Activated naive CD8-positive, alpha-beta T cell treated with anti-CD3 and anti-CD28 coated beads, Interleukin-2, amount 10 ng/mL, durations not matched to agents 7 days and 5 days (primary cell): ENCODE data around the gene RNF17. TPM values are rescaled to one million over a fixed set of nuclear protein-coding genes. Genes with fewer than 3 reads are reported as not detected.

Experiments used
- ATAC-seq: fragments of 150-1000 bp; cut with Tn5 transposase; one replicate; pipeline ENCODE4 v1.10.0; 2021; ENCODE audit warnings: low read depth, moderate library complexity
- POLR2A ChIA-PET: fragments of 350-600 bp; sonication (Branson Sonifier 250); formaldehyde crosslinking; loops from one replicate; lab custom pipeline; 2021; ENCODE audit warnings: antibody characterized with exemption; lab: Charles Lee
- DNase-seq: peaks from one replicate; pipeline ENCODE4 v3.0.0; 2021
- H3K27ac Mint-ChIP-seq: one replicate; pipeline ENCODE4 v1.8.0; 2022; ENCODE audit warnings: mild to moderate bottlenecking, mixed read lengths
- H3K27me3 Mint-ChIP-seq: one replicate; pipeline ENCODE4 v1.8.0; 2022; ENCODE audit warnings: mild to moderate bottlenecking, moderate library complexity, mixed read lengths
- H3K36me3 Mint-ChIP-seq: one replicate; pipeline ENCODE4 v1.8.0; 2021; ENCODE audit warnings: mild to moderate bottlenecking, mixed read lengths
- H3K4me1 Mint-ChIP-seq: one replicate; pipeline ENCODE4 v1.8.0; 2021; ENCODE audit warnings: mixed read lengths
- H3K4me3 Mint-ChIP-seq: one replicate; pipeline ENCODE4 v1.8.0; 2022; ENCODE audit warnings: mild to moderate bottlenecking, moderate library complexity, mixed read lengths
- H3K9me3 Mint-ChIP-seq: one replicate; pipeline ENCODE4 v1.8.0; 2021; ENCODE audit warnings: mixed read lengths
- total RNA-seq, 2 experiments: library from RNA; stranded (reverse); gene quantifications; one replicate each; pipeline ENCODE4 v1.2.3, GENCODE V29; 2021

The RNF17 gene
- total RNA-seq, 2 experiments from 2014 or later: not detected

DNA sequence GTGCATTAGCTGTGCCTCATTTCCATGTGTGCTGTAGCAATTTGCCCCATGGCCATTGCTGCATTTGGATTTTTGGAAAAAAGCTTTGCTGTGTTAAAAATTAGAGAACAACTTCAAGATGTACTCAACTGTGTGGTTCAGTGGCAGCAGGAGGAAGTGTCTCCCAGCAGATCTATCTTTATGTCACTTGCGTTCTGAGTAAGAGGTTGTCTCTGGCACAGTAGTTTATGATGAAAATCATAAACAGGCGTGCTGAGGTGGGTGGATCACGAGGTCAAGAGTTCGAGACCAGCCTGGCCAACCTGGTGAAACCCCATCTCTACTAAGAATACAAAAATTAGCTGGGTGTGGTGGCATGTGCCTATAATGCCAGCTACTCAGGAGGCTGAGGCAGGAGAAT lies 29.0 kb upstream of the RNF17 start:
- ATAC-seq (no peak), DNase-seq (no peak)
- no peaks in the 10 kb centered on the region for H3K9me3 Mint-ChIP-seq
- peaks cover 12% of the 10 kb centered on the region for H3K27me3 Mint-ChIP-seq
- H3K27ac Mint-ChIP-seq: no peak overlapping the region
- peaks cover under 1% of the 10 kb centered on the region for H3K4me1 Mint-ChIP-seq
- H3K4me3 Mint-ChIP-seq: no peak overlapping the region
- POLR2A ChIA-PET: no interaction called here
- H3K36me3 Mint-ChIP-seq: no peaks in the 10 kb centered on the region

DNA sequence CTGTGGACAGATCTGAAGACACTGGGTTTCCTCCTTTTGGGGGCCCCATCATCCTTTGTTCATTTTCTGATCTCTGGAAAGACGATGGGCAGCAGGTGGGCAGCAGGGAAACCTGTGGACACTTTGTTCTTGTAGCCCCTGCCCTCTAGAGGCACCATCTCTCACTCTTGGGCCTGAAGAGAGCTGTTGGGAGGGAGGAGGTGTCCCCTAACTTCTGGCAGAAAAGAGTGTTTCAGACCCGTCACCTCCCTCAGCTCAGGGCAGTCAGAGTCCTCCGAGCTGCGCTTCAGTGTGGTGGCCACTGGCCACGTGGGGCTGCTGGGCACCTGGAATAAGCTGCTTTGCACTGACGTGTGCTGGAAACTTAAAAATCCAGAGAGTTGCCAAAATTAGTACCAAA lies 26.9 kb upstream of the RNF17 start:
- POLR2A ChIA-PET: no interaction called here
- no peaks in the 10 kb centered on the region for H3K36me3 Mint-ChIP-seq
- H3K9me3 Mint-ChIP-seq: no peaks in the 10 kb centered on the region
- peaks cover 2% of the 10 kb centered on the region for H3K27me3 Mint-ChIP-seq
- no peak for ATAC-seq
- no peak overlapping the region for H3K27ac Mint-ChIP-seq
- DNase-seq: no peak
- no peak overlapping the region for H3K4me3 Mint-ChIP-seq
- H3K4me1 Mint-ChIP-seq: peaks cover 3% of the 10 kb centered on the region

DNA sequence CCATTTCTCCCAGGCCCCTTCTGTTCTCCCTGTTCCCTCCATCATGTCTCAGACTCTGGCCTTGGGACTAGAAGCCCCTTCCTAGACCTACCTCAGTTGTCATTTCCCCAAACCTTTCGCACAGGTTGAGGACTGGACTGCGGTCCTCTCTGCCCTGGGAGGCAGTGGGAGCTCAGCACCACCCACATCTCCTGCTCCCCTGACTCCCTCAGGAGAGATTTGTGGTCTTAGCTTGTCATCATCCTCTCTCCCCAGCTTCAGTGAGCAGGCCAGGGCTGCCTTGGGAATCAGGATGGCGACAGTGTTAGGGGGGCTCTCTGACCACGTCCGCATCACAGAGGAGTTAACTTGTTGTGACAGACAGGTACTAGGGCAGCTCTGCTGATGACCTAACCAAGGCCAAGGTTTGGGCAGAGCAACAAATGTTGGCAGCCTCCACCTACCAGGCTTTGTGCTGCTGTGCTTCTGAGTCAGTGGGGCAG lies 25.6 kb upstream of the RNF17 start:
- H3K4me3 Mint-ChIP-seq: no peak overlapping the region
- H3K27me3 Mint-ChIP-seq: peaks cover 9% of the 10 kb centered on the region
- DNase-seq: no peak
- POLR2A ChIA-PET: no interaction called here
- H3K9me3 Mint-ChIP-seq: no peaks in the 10 kb centered on the region
- H3K27ac Mint-ChIP-seq: no peak overlapping the region
- ATAC-seq: no peak
- H3K36me3 Mint-ChIP-seq: no peaks in the 10 kb centered on the region
- peaks cover 3% of the 10 kb centered on the region for H3K4me1 Mint-ChIP-seq

DNA sequence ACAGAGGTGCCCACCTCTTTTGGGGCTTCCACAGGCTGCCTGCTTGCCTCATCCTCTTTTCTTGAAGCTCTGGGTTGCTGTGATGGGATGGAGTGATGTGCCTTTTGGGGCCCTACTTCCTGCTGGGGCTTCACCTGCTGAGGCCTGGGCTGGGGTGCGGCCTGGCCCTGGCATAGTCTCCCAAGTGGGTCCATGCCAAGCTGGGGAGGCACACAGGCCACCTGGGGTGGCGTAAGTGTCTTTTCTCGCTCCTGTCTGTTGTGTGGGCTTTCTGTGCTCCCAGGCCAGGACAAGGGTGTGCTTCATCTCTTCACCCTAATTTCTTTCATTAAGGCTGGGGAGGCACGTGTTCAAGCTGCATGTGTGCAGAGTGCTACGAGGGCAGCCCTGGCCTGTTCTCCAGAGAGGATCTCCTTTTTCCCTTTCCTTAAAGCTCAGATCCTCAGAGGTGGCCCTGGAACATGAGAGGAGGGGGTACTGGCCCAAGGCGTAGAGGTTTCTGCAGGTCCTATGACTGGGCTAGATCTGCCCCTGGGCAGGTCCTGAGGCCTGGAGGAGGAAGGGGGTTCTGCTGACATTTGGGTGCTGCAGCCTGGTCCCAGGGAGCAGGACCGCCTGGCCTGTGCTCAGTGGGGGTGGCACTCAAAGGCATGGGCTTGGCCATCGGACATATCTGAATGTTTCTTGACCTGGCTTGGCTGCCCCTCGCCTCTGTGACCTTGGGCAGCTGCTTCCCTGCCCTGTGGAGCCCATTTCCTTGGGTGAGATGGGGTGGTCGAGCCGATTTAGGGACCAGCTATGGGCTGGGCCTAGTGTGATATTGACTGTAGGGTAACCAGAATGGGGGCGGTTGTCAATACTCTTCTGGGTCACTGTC lies 23.7 kb upstream of the RNF17 start:
- ATAC-seq (no peak), DNase-seq (no peak)
- Mint-ChIP-seq H3K4me1 (peaks cover 3% of the 10 kb centered on the region), H3K27me3 (peaks cover 22% of the 10 kb centered on the region), H3K4me3 (no peak overlapping the region), H3K27ac (no peak overlapping the region), H3K9me3 (no peaks in the 10 kb centered on the region), H3K36me3 (no peaks in the 10 kb centered on the region)
- POLR2A ChIA-PET: no interaction called here

DNA sequence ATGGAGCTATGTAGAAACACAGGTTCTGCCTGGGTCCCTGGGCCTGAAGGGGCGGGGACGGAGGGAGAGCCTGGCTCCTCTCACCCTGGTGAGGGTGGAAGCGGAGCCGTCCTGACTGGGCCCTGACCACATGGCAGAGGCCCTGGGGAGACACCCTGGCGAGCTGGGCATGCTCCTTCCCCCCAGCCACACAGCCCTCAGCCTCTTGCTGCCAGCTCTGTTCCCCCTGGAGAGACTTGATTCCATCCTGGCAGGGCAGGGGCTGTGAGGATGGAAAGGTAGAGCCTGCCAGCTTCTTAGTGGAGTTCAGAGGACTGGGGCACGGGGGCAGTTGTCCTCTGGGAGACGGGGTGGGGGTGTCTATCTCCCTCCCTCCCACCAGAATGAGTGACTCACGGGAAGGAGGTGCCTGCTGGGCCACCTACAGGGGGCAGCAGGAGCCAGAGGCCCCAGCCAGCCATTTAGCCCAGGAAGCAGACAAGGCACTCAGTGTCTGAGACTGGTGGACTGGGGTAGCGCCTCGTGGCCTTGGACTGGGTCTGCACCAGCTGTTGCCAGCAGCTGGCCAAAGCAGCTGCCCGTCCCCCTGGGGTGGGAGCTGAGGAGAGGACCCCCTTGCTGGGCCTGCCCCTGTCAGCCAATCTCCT lies 22.8 kb upstream of the RNF17 start:
- POLR2A ChIA-PET: no interaction called here
- ATAC-seq (peak; percentile 40), DNase-seq (no peak)
- H3K27ac Mint-ChIP-seq: no peak overlapping the region
- H3K4me3 Mint-ChIP-seq: no peak overlapping the region
- peaks cover 5% of the 10 kb centered on the region for H3K4me1 Mint-ChIP-seq
- no peaks in the 10 kb centered on the region for H3K36me3 Mint-ChIP-seq
- H3K9me3 Mint-ChIP-seq: no peaks in the 10 kb centered on the region
- H3K27me3 Mint-ChIP-seq: peaks cover 24% of the 10 kb centered on the region

DNA sequence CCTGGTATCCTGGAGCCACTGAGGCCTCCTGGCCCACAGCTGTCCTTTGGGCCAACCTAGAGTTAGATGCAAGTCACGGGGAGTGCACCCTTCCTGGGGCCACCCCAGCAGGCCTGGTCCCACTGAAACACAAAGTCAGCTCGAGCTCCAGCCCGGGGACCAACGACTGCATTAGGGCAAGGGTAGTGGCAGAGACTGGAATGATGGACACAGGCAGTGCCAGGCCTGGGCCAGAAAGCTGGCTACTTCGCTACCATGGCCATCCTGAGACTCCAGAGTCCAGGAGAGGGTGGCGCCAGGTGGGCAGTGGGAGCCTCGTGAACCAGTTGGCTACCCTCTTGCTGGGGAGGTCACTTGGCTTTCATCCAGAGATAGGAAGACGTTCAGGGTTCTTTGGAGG lies 22.2 kb upstream of the RNF17 start:
- H3K4me1 Mint-ChIP-seq: peaks cover 5% of the 10 kb centered on the region
- DNase-seq: no peak
- no peak overlapping the region for H3K4me3 Mint-ChIP-seq
- H3K27me3 Mint-ChIP-seq: peaks cover 28% of the 10 kb centered on the region
- POLR2A ChIA-PET: no interaction called here
- no peak for ATAC-seq
- H3K36me3 Mint-ChIP-seq: no peaks in the 10 kb centered on the region
- H3K27ac Mint-ChIP-seq: no peak overlapping the region
- no peaks in the 10 kb centered on the region for H3K9me3 Mint-ChIP-seq

DNA sequence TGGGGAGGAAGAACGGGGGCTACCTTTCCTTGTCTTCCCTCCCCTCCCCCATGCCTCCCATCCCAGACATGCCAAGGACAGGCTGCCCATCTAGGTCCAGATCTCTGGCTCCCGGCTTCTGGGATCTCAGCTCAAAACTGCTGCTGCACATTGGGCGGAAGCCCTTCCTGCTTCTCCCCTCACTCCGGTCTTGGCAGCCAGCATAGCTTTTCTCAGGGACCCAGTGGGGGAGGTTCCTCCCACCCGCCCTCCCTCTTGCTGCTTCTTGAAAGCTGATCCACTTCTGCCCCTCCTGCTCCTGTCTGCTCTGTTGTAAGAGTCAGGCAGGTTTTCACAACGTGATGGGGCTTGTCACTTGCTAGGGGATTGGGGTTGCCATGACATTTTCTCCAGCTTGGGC lies 21.7 kb upstream of the RNF17 start:
- Mint-ChIP-seq H3K4me1 (peaks cover 7% of the 10 kb centered on the region), H3K27me3 (peaks cover 32% of the 10 kb centered on the region), H3K4me3 (no peak overlapping the region), H3K27ac (no peak overlapping the region), H3K9me3 (no peaks in the 10 kb centered on the region), H3K36me3 (no peaks in the 10 kb centered on the region)
- POLR2A ChIA-PET: no interaction called here
- DNase-seq (no peak), ATAC-seq (no peak)

DNA sequence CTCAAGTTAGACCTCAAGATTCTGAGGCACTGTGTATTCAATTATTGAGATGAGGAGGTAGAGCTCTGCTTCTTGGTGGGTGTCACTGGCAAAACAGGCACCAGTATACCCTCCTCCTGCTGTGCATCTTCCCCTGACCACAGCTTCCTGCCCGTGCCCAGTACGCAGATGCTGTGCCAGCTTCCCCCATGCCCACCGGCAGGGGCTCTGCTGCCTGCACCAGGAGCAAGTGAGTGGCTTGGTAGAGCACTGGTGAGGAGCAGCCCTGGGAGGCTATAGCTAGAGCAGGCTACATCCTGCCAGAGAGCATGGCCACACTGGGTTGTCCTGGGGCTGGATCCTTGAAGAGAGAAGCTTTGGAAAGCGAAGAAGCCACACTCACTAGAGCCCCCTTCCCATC lies 21.0 kb upstream of the RNF17 start:
- POLR2A ChIA-PET: no interaction called here
- H3K9me3 Mint-ChIP-seq: no peaks in the 10 kb centered on the region
- H3K4me1 Mint-ChIP-seq: peaks cover 9% of the 10 kb centered on the region
- ATAC-seq: no peak
- H3K27me3 Mint-ChIP-seq: peaks cover 38% of the 10 kb centered on the region
- H3K4me3 Mint-ChIP-seq: no peak overlapping the region
- H3K27ac Mint-ChIP-seq: no peak overlapping the region
- DNase-seq: no peak
- no peaks in the 10 kb centered on the region for H3K36me3 Mint-ChIP-seq

DNA sequence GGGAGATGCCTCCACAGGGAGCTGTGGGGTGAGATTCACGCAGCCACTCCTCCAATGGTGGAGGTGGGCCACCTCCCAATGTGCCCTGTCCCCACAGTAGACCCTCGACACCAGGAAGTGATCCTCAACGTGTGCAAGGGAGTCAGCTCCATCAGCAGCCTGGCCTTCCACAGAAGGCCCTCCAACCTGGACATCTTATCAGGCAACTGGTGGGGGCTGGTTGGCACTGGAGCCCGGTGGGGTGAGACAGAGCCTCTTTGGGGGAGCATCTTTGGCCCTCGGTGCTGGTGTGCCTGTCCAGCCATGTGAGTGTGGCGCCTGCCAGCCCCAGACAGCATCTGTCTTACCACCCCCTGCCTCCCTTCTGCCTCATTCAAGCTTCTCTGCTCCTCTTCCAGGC lies 19.7 kb upstream of the RNF17 start:
- Mint-ChIP-seq H3K9me3 (no peaks in the 10 kb centered on the region), H3K36me3 (no peaks in the 10 kb centered on the region), H3K4me3 (no peak overlapping the region), H3K4me1 (peaks cover 14% of the 10 kb centered on the region), H3K27ac (no peak overlapping the region), H3K27me3 (peaks cover 50% of the 10 kb centered on the region)
- ATAC-seq (no peak), DNase-seq (no peak)
- POLR2A ChIA-PET: interaction anchor here (1.1 kb wide), 1 partner anchor 63 kb away, joined by 3 read pairs; no protein-coding TSS in a partner anchor

DNA sequence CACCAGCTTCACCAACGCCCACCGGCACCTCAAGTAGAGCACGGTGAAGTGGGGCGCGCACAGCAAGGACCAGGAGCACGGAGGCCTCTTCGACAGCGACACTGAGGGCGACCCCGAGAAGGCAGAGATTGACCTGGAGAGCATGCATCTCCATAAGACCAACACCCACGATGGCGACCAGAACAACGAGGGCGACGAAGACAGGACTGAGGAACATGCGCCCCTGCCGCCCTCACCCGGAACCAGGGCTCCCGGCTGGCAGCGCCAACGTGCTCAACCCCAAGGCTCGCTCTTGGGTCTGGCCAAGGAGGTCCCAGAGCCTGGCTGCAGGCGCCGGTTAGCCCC lies 18.5 kb upstream of the RNF17 start:
- ATAC-seq (no peak), DNase-seq (no peak)
- Mint-ChIP-seq H3K27ac (no peak overlapping the region), H3K36me3 (no peaks in the 10 kb centered on the region), H3K27me3 (peaks cover 63% of the 10 kb centered on the region), H3K4me3 (no peak overlapping the region), H3K4me1 (peaks cover 11% of the 10 kb centered on the region), H3K9me3 (no peaks in the 10 kb centered on the region)
- POLR2A ChIA-PET: no interaction called here

DNA sequence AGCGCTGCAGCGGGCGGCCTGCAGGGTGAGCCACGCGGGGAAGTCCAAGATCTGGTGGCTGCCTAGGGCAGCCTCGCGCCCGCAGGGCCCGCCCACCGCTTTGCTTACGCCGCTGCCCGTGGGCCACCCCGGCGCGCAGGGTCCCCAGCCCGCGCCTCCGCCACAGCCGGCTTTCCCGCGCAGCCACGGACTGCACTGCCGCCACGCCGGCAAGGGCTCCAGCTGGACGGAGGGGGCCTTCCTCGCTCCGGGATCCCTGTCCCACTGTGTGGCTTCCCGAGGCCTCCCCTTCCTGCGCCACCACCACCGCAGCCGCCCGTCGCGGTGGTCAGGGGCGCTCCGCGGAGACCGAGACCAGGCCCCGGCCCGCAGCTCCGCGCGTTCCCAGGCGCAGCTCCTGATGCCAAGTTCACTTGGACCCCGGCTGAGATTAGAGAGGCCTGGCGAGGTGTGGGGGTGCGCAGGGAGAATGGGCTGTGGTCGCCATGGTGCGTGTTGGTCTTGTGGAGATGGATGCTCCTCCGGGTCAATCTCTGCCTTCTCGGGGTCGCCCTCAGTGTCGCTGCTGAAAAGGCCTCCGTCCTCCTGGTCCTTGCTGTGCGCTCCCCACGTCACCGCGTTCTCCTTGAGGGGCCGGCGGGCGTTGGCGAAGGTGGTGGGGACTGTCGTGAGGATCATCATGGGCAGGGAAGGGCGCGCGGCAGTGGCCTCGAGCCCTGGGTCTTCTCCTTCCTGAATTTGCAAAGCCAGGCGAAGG lies 17.9 kb upstream of the RNF17 start:
- DNase-seq (peak; percentile 31), ATAC-seq (no peak)
- peaks cover 68% of the 10 kb centered on the region for H3K27me3 Mint-ChIP-seq
- peak overlapping the region; percentile 40 for H3K4me3 Mint-ChIP-seq
- H3K27ac Mint-ChIP-seq: no peak overlapping the region
- H3K9me3 Mint-ChIP-seq: no peaks in the 10 kb centered on the region
- POLR2A ChIA-PET: no interaction called here
- no peaks in the 10 kb centered on the region for H3K36me3 Mint-ChIP-seq
- H3K4me1 Mint-ChIP-seq: peaks cover 11% of the 10 kb centered on the region

DNA sequence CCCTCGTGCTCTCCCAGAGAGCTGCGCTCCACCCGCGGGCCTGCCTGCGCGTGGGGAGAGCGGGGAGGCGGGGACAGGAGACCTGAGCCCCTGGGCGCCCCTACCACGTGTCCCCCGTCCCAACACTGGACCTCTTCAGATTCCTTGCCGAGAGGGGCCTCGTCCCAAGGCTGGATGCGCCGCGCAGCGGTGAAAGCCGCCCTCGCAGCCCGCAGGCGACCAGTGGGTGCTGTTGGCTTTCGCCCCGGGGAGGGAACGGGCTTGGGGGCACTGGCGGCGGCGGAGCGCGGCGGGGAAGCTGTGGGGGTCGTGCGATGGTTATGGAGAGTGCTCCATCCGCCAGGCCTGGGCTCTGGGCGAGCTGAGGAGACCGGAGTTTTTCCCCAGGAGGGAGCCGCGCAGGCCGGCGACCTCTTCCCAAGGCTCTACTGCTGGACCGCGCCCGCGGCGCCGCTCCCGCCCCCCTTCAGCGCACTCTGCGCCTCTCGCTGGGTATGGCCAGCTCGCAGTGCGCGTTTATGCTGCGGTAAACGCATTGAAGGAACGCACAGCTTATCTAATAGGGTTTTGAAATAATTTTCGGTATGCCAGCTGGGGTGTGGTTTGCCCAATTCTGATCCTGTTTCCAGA lies 17.2 kb upstream of the RNF17 start:
- Mint-ChIP-seq H3K27ac (no peak overlapping the region), H3K4me3 (peak overlapping the region; percentile 77), H3K36me3 (no peaks in the 10 kb centered on the region), H3K4me1 (peaks cover 11% of the 10 kb centered on the region), H3K27me3 (peaks cover 71% of the 10 kb centered on the region), H3K9me3 (no peaks in the 10 kb centered on the region)
- ATAC-seq (no peak), DNase-seq (peak; percentile 48)
- POLR2A ChIA-PET: no interaction called here
